K562 (cell line): ENCODE measurements around the gene IL1RAPL2. TPM values are rescaled to one million over a fixed set of nuclear protein-coding genes. Genes with fewer than 3 reads are reported as not detected.

Source experiments
- ATAC-seq: fragments of 200-7000 bp; cut with Tn5 transposase; 3 replicates; pipeline ENCODE4 v1.9.1; 2020; ENCODE audit warnings: moderate library complexity
- BruUV-seq: library from RNA; stranded (reverse); fragments of 400-500 nt; replicated peaks from 2 replicates; lab custom pipeline; 2021; lab: Mats Ljungman, UMichigan
- CTCF ChIA-PET: fragments of 300-600 bp; formaldehyde crosslinking; extraction: SDS; loops from one replicate; lab custom pipeline; 2021; ENCODE audit warnings: low intra/inter-chr PET ratio; lab: Yijun Ruan, JAX
- POLR2A ChIA-PET: fragments of 300-600, 350-650 bp; sonication (Branson Sonifier 250); formaldehyde crosslinking; extraction: SDS; loops from one replicate; lab custom pipeline; 2021; ENCODE audit warnings: antibody characterized with exemption, inconsistent platforms; lab: Yijun Ruan, JAX
- DNase-seq, 4 experiments: peaks; one replicate each; pipeline versions ENCODE4 v3.0.0 to v3.0.0-alpha.2; 2011 to 2018; ENCODE audit warnings: low spot score in 3 of 4, mixed read lengths in 3 of 4; ENCODE audit errors: extremely low read depth in 1 of 4
- FAIRE-seq: peaks from 2 replicates; lab custom pipeline; 2011; peaks lifted over from hg19 to GRCh38; lab: Jason Lieb, UNC
- H2AFZ ChIP-seq: 2 replicates; pipeline ENCODE4 v1.6.0; 2011; ENCODE audit warnings: low read depth, low read length, control low read depth, inconsistent platforms
- H3K27ac ChIP-seq: fragments of 200-600 bp; 3 replicates; pipeline ENCODE4 v1.8.0; 2011; ENCODE audit warnings: low read depth, mild to moderate bottlenecking, control low read depth, inconsistent platforms, low read length, moderate library complexity, mixed read lengths; ENCODE audit errors: extremely low read depth
- H3K27me3 ChIP-seq, 2 experiments: fragments of 300-600 bp in 1 of 2; 2 replicates in 1 of 2; 3 replicates in 1 of 2; pipeline versions ENCODE4 v1.6.0 to v1.8.0; 2011; ENCODE audit warnings: inconsistent platforms in 2 of 2, low read length in 2 of 2, mild to moderate bottlenecking in 1 of 2, mixed read lengths in 1 of 2, moderate library complexity in 1 of 2; ENCODE audit not compliant: control insufficient read depth in 2 of 2, insufficient read depth in 2 of 2
- H3K36me3 ChIP-seq: fragments of 300-600 bp; 3 replicates; pipeline ENCODE4 v1.8.0; 2011; ENCODE audit warnings: mild to moderate bottlenecking, low read length, inconsistent platforms; ENCODE audit not compliant: control insufficient read depth, insufficient read depth
- H3K4me1 ChIP-seq, 2 experiments: fragments of 200-600 bp in 1 of 2; replicated peaks in 1 of 2; 2 replicates in 1 of 2; 3 replicates in 1 of 2; pipeline versions ENCODE4 v1.5.1 to v1.8.0; 2011; ENCODE audit warnings: inconsistent platforms in 2 of 2, low read length in 2 of 2, mild to moderate bottlenecking in 1 of 2, mixed read lengths in 1 of 2, moderate library complexity in 1 of 2; ENCODE audit not compliant: control insufficient read depth in 2 of 2, insufficient read depth in 2 of 2
- H3K4me2 ChIP-seq: 2 replicates; pipeline ENCODE4 v1.6.1; 2011; ENCODE audit warnings: low read length, control low read depth, inconsistent platforms, mixed read lengths; ENCODE audit not compliant: insufficient read depth
- H3K4me3 ChIP-seq: fragments of 200-600 bp; sonication (generic), shearing (Covaris generic); 2 replicates; pipeline ENCODE4 v1.5.1; 2016; ENCODE audit warnings: control low read depth, inconsistent platforms
- H3K79me2 ChIP-seq: fragments of 200-600 bp; 3 replicates; pipeline ENCODE4 v1.8.0; 2011; ENCODE audit warnings: low read length, inconsistent platforms; ENCODE audit not compliant: control insufficient read depth, insufficient read depth
- H3K9ac ChIP-seq, 2 experiments: 2 replicates each; pipeline versions ENCODE4 v1.6.0 to v1.6.1; 2011; ENCODE audit warnings: low read depth in 2 of 2, low read length in 2 of 2, control low read depth in 1 of 2, inconsistent platforms in 1 of 2, mild to moderate bottlenecking in 1 of 2, mixed read lengths in 1 of 2; ENCODE audit not compliant: insufficient read depth in 1 of 2
- H3K9me1 ChIP-seq: one replicate; pipeline ENCODE4 v1.6.0; 2011; ENCODE audit warnings: inconsistent platforms, mild to moderate bottlenecking, low read length, moderate library complexity; ENCODE audit not compliant: control insufficient read depth, insufficient read depth
- H3K9me3 ChIP-seq: replicated peaks from 2 replicates; pipeline ENCODE4 v1.5.1; 2011; ENCODE audit warnings: low read depth, low read length, inconsistent platforms; ENCODE audit not compliant: control insufficient read depth, insufficient read depth
- H4K20me1 ChIP-seq: replicated peaks from 2 replicates; pipeline ENCODE4 v1.6.1; 2011; ENCODE audit warnings: low read length, inconsistent platforms, mixed read lengths; ENCODE audit not compliant: control insufficient read depth, insufficient read depth
- BHLHE40 ChIP-seq: IDR thresholded peaks from 2 replicates; pipeline ENCODE4 v1.6.1; 2011; ENCODE audit warnings: low read length, improper control_type of control experiment
- ELF4 ChIP-seq: fragments of 450-650 bp; formaldehyde crosslinking; IDR thresholded peaks from 2 replicates; pipeline ENCODE4 v1.4.0; 2022; ENCODE audit warnings: missing genetic modification characterization
- GTF2A2 ChIP-seq: IDR thresholded peaks from 2 replicates; pipeline ENCODE4 v1.6.1; 2016; ENCODE audit warnings: mild to moderate bottlenecking, missing genetic modification characterization, missing compliant biosample characterization
- HDGF ChIP-seq: fragments of 450-650 bp; IDR thresholded peaks from 2 replicates; pipeline ENCODE4 v1.6.1; 2016
- JUND ChIP-seq, 2 experiments: IDR thresholded peaks; 2 replicates in 1 of 2; 3 replicates in 1 of 2; pipeline ENCODE4 v1.6.1; 2011; ENCODE audit warnings: borderline replicate concordance in 2 of 2, low read depth in 2 of 2, low read length in 2 of 2, improper control_type of control experiment in 1 of 2, missing biosample characterization in 1 of 2, missing genetic modification characterization in 1 of 2, missing genetic modification reagents in 1 of 2
- NEUROD1 ChIP-seq: fragments of 150-350 bp; IDR thresholded peaks from 2 replicates; pipeline ENCODE4 v1.6.1; 2014; ENCODE audit warnings: borderline replicate concordance, low read length, low read depth; ENCODE audit not compliant: partially characterized antibody
- TAF15 ChIP-seq: fragments of 200-400 bp; formaldehyde crosslinking; IDR thresholded peaks from 2 replicates; pipeline ENCODE4 v1.6.1; 2017; ENCODE audit warnings: mild to moderate bottlenecking, low read depth, low read length, moderate library complexity
- ZNF77 ChIP-seq: fragments of 250-450 bp; sonication (Bioruptor Pico); IDR thresholded peaks from 2 replicates; pipeline ENCODE4 v1.5.0; 2020
- WGBS: fragments of 100-300 bp; shearing (Covaris generic); methylation state at CpG from one replicate; pipeline ENCODE4 v1.1.6; 2016; ENCODE audit warnings: low coverage, mixed read lengths; ENCODE audit not compliant: insufficient coverage; ENCODE audit errors: missing lambda C conversion rate; 5-methylcytosine and 5-hydroxymethylcytosine counted together
- in situ Hi-C: fragments of 300-500 bp; cut with MboI; formaldehyde crosslinking; loops from 4 replicates; pipeline ENCODE4 v1.15.0; 2018; ENCODE audit warnings: inconsistent platforms, mixed read lengths
- intact Hi-C: fragments of 100-400 bp; cut with micrococcal nuclease; formaldehyde crosslinking; loops from 2 replicates; pipeline ENCODE4 v1.14.2; 2022
- polyA plus RNA-seq, 8 experiments: library from polyadenylated mRNA; depleted of rRNA in 4 of 8; stranded (reverse) in 5 of 8; unstranded in 3 of 8; fragments of >200 nt; fragmentation: Nextera tagmentation in 2 of 8; fragmentation: Illumina TruSeq in 1 of 8; extraction: Ambion mirVana in 2 of 8; extraction: Trizol in 1 of 8; gene quantifications; 2 replicates each; pipeline versions ENCODE4 v1.2.1 to v1.2.3, GENCODE V29; 2011 to 2014; ENCODE audit warnings: inconsistent platforms in 1 of 8, missing spikeins in 1 of 8
- total RNA-seq, 7 experiments: library from RNA; depleted of rRNA in 6 of 7; stranded (reverse); fragments of >200 nt in 6 of 7; fragmentation: Illumina TruSeq in 2 of 7; extraction: Trizol in 2 of 7; gene quantifications; 2 replicates each; pipeline versions ENCODE4 v1.2.1 to v1.2.3, GENCODE V29; 2011 to 2021; ENCODE audit warnings: low replicate concordance in 1 of 7
- TF ChIP-seq, protein P1 (sequence below): fragments of 250-450 bp; sonication (Bioruptor Pico); IDR thresholded peaks from 2 replicates; pipeline ENCODE4 v1.8.0; 2021; ENCODE audit warnings: borderline replicate concordance, mild to moderate bottlenecking, moderate library complexity; ENCODE audit not compliant: poor library complexity, severe bottlenecking

Gene IL1RAPL2
- total and polyA plus RNA-seq, 9 of the 15 experiments (the other 6 are each of a cell fraction or from before 2014, with no cell fraction given) = not detected

DNA sequence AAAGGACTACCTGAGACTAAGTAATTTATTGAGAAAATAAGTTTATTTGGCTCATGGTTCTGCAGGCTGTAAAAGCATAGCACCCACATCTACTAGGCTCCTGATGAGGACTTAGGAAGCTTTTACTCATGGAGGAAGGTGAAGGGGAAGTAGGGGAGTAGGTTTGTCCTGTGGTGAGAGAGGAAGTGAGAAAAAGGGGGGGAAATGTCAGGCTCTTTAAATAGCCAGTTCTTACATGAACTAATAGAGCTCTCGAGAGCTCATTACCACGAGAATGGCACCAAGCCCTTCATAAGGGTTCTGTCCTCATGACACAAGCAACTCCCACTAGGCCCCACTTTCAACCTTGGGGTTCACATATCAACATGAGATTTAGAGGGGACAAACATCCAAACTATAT lies 1130.9 kb downstream of the IL1RAPL2 start:
- Histone ChIP-seq H3K27ac (no peak overlapping the region), H3K4me3 (no peak overlapping the region), H3K27me3 (no peaks in the 10 kb centered on the region), H3K36me3 (no peaks in the 10 kb centered on the region), H3K79me2 (no peaks in the 10 kb centered on the region), H3K9me3 (no peaks in the 10 kb centered on the region), H3K9me1 (no peaks in the 10 kb centered on the region), H4K20me1 (no peaks in the 10 kb centered on the region), H3K9ac (no peak overlapping the region), H3K4me1 (no peaks in the 10 kb centered on the region), H3K4me2 (no peak overlapping the region), H2AFZ (no peak overlapping the region)
- no TSS peak for BruUV-seq
- TF ChIP-seq HDGF (no peak), BHLHE40 (no peak), NEUROD1 (no peak), JUND (IDR thresholded peaks at IDR 0.05; ENCODE audit: borderline replicate concordance, low read depth, low read length) (no peak), JUND (tag; IDR thresholded peaks at IDR 0.05; ENCODE audit: borderline replicate concordance, low read depth, low read length) (no peak), TAF15 (no peak), ELF4 (no peak), ZNF77 (CRISPR knock-in tag) (no peak), GTF2A2 (tag) (no peak)
- TF ChIP-seq, protein P1, sequence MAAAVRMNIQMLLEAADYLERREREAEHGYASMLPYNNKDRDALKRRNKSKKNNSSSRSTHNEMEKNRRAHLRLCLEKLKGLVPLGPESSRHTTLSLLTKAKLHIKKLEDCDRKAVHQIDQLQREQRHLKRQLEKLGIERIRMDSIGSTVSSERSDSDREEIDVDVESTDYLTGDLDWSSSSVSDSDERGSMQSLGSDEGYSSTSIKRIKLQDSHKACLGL (CRISPR knock-in tag) = no peak
- intact Hi-C loops (no loop called here), in situ Hi-C loops (no loop called here)
- FAIRE-seq = no peak
- CTCF ChIA-PET = no interaction called here
- DNase-seq = no peak
- 0% methylated on average over 1 of the region's 2 CpGs for WGBS
- ATAC-seq = no peak
- POLR2A ChIA-PET = no interaction called here
